GM18526 (cell line): ENCODE measurements around the gene PPP1R14D.

Experiments used
- POLR2A ChIP-seq: IDR thresholded peaks from 3 replicates; pipeline ENCODE4 v1.6.1; 2011; ENCODE audit not compliant: insufficient read length; ENCODE audit errors: extremely low read depth

PPP1R14D gene

GRCh38 chr15:40828447-40829036, at the start of gene PPP1R14D:
PPP1R14D (minus strand) TSS chr15:40828708; CDS start chr15:40828641, 67 bp downstream.
- TF ChIP-seq POLR2A, result no peak

- no peak for TF ChIP-seq POLR2A
Observed at GRCh38 chr15:40877694-40878093, 49.2 kb upstream of the PPP1R14D start.

- no peak for TF ChIP-seq POLR2A
Observed at GRCh38 chr15:40875991-40876730, 47.7 kb upstream of the PPP1R14D start.

- peak; percentile 57 for TF ChIP-seq POLR2A
Observed at GRCh38 chr15:40873694-40874561, 45.4 kb upstream of the PPP1R14D start, which contains the start of gene RHOV. RHOV (minus strand) TSS chr15:40874234; CDS start chr15:40874139, 95 bp downstream.

- no peak for TF ChIP-seq POLR2A
Observed at GRCh38 chr15:40872791-40873693, 44.5 kb upstream of the PPP1R14D start.

- no peak for TF ChIP-seq POLR2A
Observed at GRCh38 chr15:40871749-40872617, 43.5 kb upstream of the PPP1R14D start.

GRCh38 chr15:40870716-40871115, 42.2 kb upstream of the PPP1R14D start:
- TF ChIP-seq POLR2A, result no peak

- no peak for TF ChIP-seq POLR2A
Observed at GRCh38 chr15:40869686-40870085, 41.2 kb upstream of the PPP1R14D start.

GRCh38 chr15:40867199-40867598, 38.7 kb upstream of the PPP1R14D start:
- no peak for TF ChIP-seq POLR2A

- TF ChIP-seq POLR2A, result no peak
Observed at GRCh38 chr15:40863660-40864270, 35.3 kb upstream of the PPP1R14D start.

- no peak for TF ChIP-seq POLR2A
Observed at GRCh38 chr15:40859206-40859851, 30.8 kb upstream of the PPP1R14D start.

- no peak for TF ChIP-seq POLR2A
Observed at GRCh38 chr15:40858706-40859105, 30.2 kb upstream of the PPP1R14D start.

GRCh38 chr15:40857601-40858341, 29.3 kb upstream of the PPP1R14D start:
- TF ChIP-seq POLR2A, result no peak
